Psoas muscle (tissue), 8 donors: Measurements from ENCODE around the gene ZIC1. TPM values are rescaled to one million over a fixed set of nuclear protein-coding genes. Genes with fewer than 3 reads are reported as not detected.
A peak's percentile ranks its signal among the peaks of the same experiment; 100 is the strongest.

Source experiments
- ATAC-seq, 4 donors: fragments of 200-7000 bp; cut with Tn5 transposase; one replicate each; pipeline ENCODE4 v1.9.1; 2020; ENCODE audit warnings: moderate library complexity in 3 of 4, mild to moderate bottlenecking in 2 of 4
- DNase-seq, 2 donors: peaks; one replicate each; pipeline ENCODE4 v3.0.0-alpha.2; 2020
- H3K27ac ChIP-seq: fragments of 200-600 bp; one replicate; pipeline ENCODE4 v1.8.0; 2022
- H3K27me3 ChIP-seq, 3 donors: fragments of 200-600 bp in 1 of 3; one replicate each; pipeline versions ENCODE4 v1.6.1 to v1.8.0; 2013 to 2022; ENCODE audit warnings: low read length in 2 of 3, mild to moderate bottlenecking in 2 of 3, moderate library complexity in 1 of 3; ENCODE audit not compliant: insufficient read depth in 3 of 3
- H3K36me3 ChIP-seq, 2 donors: fragments of 200-600 bp in 1 of 2; one replicate each; pipeline versions ENCODE4 v1.6.1 to v1.8.0; 2013 to 2022; ENCODE audit warnings: low read depth in 1 of 2, mild to moderate bottlenecking in 1 of 2, moderate library complexity in 1 of 2; ENCODE audit not compliant: insufficient read depth in 1 of 2
- H3K4me1 ChIP-seq: fragments of 200-600 bp; one replicate; pipeline ENCODE4 v1.8.0; 2022
- H3K4me3 ChIP-seq: fragments of 200-600 bp; one replicate; pipeline ENCODE4 v1.8.0; 2022; ENCODE audit warnings: mild to moderate bottlenecking
- H3K9me3 ChIP-seq: fragments of 200-600 bp; one replicate; pipeline ENCODE4 v1.8.0; 2022
- WGBS, 3 donors: extraction: QIAGEN DNeasy Blood & Tissue Kit; methylation state at CpG; one replicate each; pipeline versions ENCODE4 v1.1.6 to v1.1.7; 2013; 5-methylcytosine and 5-hydroxymethylcytosine counted together
- intact Hi-C, 2 donors: fragments of 100-400 bp; cut with DNase I; formaldehyde crosslinking; loops; one replicate each; pipeline versions ENCODE4 v1.11.0 to v1.14.2; 2022
- polyA plus RNA-seq, 3 donors: library from polyadenylated mRNA; stranded (reverse); fragments of 200-250 nt; gene quantifications; one replicate each; pipeline ENCODE4 v1.2.3, GENCODE V29; 2013
- total RNA-seq, 4 donors: library from RNA; stranded (reverse); fragmentation: NEBNext Ultra II Directional in 2 of 4; extraction: Animal tissue kit (Norgen Biotek cat#: 25700) in 2 of 4; gene quantifications; one replicate each; pipeline versions ENCODE4 v1.2.1 to v1.2.4, GENCODE V29; 2021 to 2023
- TF ChIP-seq, protein P1 (sequence below): fragments of 200-600 bp; IDR thresholded peaks from one replicate; pipeline ENCODE4 v1.8.0; 2022; ENCODE audit warnings: antibody characterized with exemption
- donor health status: healthy with polysubstance abuse.
- donor health status: DM: no; HTN: no; CAD: no; lungs with moderate emphysema.
- donor health status: Bipolar disorder and iron deficiency.
- donor health status: healthy.
- donor health status: DM: yes; HTN: yes; CAD: no.
- donor health status: DM: no; HTN: no; CAD: no.
- donor health status: DM: no; HTN: no; CAD: no.
- donor health status: DM: yes; HTN: yes; CAD: no.

ZIC1 gene
- total and polyA plus RNA-seq, 7 donors, result 2.3 to 10.2 (median 4.5) TPM

DNA sequence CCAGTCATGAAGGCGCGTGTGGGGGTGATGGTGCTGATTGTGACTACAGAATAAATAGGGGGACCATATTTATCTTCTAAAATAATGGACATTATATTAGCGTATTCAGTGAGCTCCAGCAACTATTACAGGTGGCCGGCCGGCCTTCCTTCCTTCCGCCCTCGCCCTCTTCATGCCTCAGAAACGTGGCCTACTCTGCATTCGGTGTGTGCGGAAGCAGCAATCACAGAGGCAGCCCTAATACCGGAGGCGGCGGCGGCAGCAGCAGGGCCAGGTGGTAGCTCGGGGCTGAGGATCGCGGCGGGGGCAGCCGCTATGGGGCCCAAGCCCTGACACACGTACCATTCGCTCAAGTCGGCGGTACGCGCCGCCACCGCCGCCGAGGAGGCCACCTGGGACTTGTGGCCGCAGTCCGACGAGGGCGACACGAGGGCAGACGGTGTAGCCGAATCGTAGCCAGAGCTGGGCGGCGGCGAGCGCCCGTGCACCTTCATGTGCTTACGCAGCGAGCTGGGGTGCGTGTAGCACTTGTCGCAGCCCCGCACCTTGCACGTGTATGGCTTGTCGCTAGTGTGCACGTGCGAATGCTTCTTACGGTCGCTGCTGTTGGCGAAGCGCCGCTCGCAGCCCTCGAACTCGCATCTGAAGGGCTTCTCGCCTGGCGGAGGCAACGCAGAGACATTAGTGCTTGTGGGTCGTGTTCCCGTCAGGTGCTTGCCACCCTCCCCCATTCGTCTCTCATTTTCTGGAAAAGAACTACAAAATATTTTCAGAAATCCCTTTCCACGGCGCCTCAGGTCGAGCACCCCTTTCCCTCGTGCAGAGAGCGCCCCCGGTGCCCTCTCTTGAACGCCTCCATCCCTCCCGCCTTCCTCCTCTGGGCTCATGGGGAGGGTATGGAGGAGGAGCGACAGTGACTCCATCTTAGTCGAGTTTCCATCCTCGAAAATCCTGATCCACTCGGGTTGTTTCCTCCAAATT lies 18.3 kb upstream of the ZIC1 start:
- TF ChIP-seq, protein P1, sequence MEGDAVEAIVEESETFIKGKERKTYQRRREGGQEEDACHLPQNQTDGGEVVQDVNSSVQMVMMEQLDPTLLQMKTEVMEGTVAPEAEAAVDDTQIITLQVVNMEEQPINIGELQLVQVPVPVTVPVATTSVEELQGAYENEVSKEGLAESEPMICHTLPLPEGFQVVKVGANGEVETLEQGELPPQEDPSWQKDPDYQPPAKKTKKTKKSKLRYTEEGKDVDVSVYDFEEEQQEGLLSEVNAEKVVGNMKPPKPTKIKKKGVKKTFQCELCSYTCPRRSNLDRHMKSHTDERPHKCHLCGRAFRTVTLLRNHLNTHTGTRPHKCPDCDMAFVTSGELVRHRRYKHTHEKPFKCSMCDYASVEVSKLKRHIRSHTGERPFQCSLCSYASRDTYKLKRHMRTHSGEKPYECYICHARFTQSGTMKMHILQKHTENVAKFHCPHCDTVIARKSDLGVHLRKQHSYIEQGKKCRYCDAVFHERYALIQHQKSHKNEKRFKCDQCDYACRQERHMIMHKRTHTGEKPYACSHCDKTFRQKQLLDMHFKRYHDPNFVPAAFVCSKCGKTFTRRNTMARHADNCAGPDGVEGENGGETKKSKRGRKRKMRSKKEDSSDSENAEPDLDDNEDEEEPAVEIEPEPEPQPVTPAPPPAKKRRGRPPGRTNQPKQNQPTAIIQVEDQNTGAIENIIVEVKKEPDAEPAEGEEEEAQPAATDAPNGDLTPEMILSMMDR, result no peak
- ATAC-seq (no peak), DNase-seq (no peak)
- no peaks in the 10 kb centered on the region for H3K9me3 ChIP-seq
- WGBS, 3 donors, result 54 to 61% (median 60%) methylated on average over 76 to 77 of the region's 77 CpGs
- H3K4me3 ChIP-seq, result no peak overlapping the region
- H3K27ac ChIP-seq, result no peak overlapping the region
- no peaks in the 10 kb centered on the region for H3K36me3 ChIP-seq
- peaks cover 0 to 64% (median 8%) of the 10 kb centered on the region in 3 donors for H3K27me3 ChIP-seq
- intact Hi-C loops, result no loop called here
- no peaks in the 10 kb centered on the region for H3K4me1 ChIP-seq

GRCh38 chr3:147391781-147392624 lies 17.2 kb upstream of the ZIC1 start:
- H3K4me1 ChIP-seq, result no peaks in the 10 kb centered on the region
- intact Hi-C loops, result no loop called here

GRCh38 chr3:147392625-147392946 lies 16.6 kb upstream of the ZIC1 start:
- Histone ChIP-seq H3K27me3 (peaks cover 0 to 61% (median 14%) of the 10 kb centered on the region in 3 donors), H3K27ac (peak overlapping the region; percentile 72), H3K4me3 (peak overlapping the region; percentile 74), H3K9me3 (no peaks in the 10 kb centered on the region), H3K36me3 (no peaks in the 10 kb centered on the region), H3K4me1 (no peaks in the 10 kb centered on the region)
- intact Hi-C loops, result no loop called here
- DNase-seq, result no peak
- peak; percentile 29 to 51 (median 38) for ATAC-seq
- 2 to 3% (median 3%) methylated on average over 15 of the region's 15 CpGs for WGBS, 3 donors
- TF ChIP-seq, protein P1, result no peak

More at GRCh38 chr3:147391781-147392624, 17.2 kb upstream of the ZIC1 start:
- Histone ChIP-seq H3K27me3 (peaks cover 0 to 60% (median 12%) of the 10 kb centered on the region in 3 donors), H3K36me3 (no peaks in the 10 kb centered on the region), H3K27ac (peak overlapping the region; percentile 72), H3K9me3 (no peaks in the 10 kb centered on the region), H3K4me3 (peak overlapping the region; percentile 74)
- TF ChIP-seq, protein P1, result peak; percentile 48
- WGBS, 3 donors, result 2 to 4% (median 3%) methylated on average over 51 of the region's 51 CpGs
- DNase-seq (peak; percentile 70 to 86), ATAC-seq (peak; percentile 89 to 93 (median 91))

GRCh38 chr3:147393261-147393942 lies 15.8 kb upstream of the ZIC1 start:
- peaks cover 0 to 59% (median 14%) of the 10 kb centered on the region in 3 donors for H3K27me3 ChIP-seq
- H3K27ac ChIP-seq, result peak overlapping the region; percentile 72
- peak; percentile 53 to 76 for DNase-seq
- intact Hi-C loops, result no loop called here
- ATAC-seq, result peak; percentile 56 to 85 (median 78)
- H3K9me3 ChIP-seq, result no peaks in the 10 kb centered on the region
- 26 to 31% (median 28%) methylated on average over 49 to 54 of the region's 54 CpGs for WGBS, 3 donors
- peak overlapping the region; percentile 74 for H3K4me3 ChIP-seq
- TF ChIP-seq, protein P1, result no peak
- H3K4me1 ChIP-seq, result no peaks in the 10 kb centered on the region
- H3K36me3 ChIP-seq, result no peaks in the 10 kb centered on the region
